Ectodermal cell (in vitro differentiated cells): ENCODE results near the gene GLTP.
"Not testable (repeated sequence)": the region's sequence is repeated elsewhere in the genome, so short reads cannot be mapped to it uniquely, and the experiment has no call there.

ENCODE experiments used
- H3K27ac ChIP-seq: 2 replicates; pipeline ENCODE4 v1.7.0; 2013; ENCODE audit warnings: mild to moderate bottlenecking, low read depth, low read length; ENCODE audit not compliant: insufficient read depth, poor library complexity, severe bottlenecking
- H3K27me3 ChIP-seq: 2 replicates; pipeline ENCODE4 v1.7.0; 2013; ENCODE audit warnings: mild to moderate bottlenecking, low read length; ENCODE audit not compliant: insufficient read depth, control insufficient read depth, poor library complexity, severe bottlenecking
- H3K36me3 ChIP-seq: one replicate; pipeline ENCODE4 v1.7.0; 2013; ENCODE audit warnings: low read length; ENCODE audit not compliant: control insufficient read depth, insufficient read depth
- H3K4me1 ChIP-seq: one replicate; pipeline ENCODE4 v1.7.0; 2013; ENCODE audit warnings: low read length; ENCODE audit not compliant: control insufficient read depth, insufficient read depth
- H3K4me3 ChIP-seq: 2 replicates; pipeline ENCODE4 v1.7.0; 2013; ENCODE audit warnings: low read depth, low read length, control low read depth; ENCODE audit not compliant: insufficient read depth
- H3K9me3 ChIP-seq: 2 replicates; pipeline ENCODE4 v1.7.0; 2013; ENCODE audit warnings: mild to moderate bottlenecking, low read length, moderate library complexity; ENCODE audit not compliant: control insufficient read depth
- WGBS, 2 experiments: methylation state at CpG; one replicate each; pipeline ENCODE4 v1.1.7; 2013; ENCODE audit warnings: missing lambda C conversion rate in 2 of 2; 5-methylcytosine and 5-hydroxymethylcytosine counted together

Gene GLTP

GRCh38 chr12:109863847-109864712, 16.3 kb downstream of the GLTP start:
- Histone ChIP-seq H3K36me3 (no peaks in the 10 kb centered on the region), H3K4me1 (no peaks in the 10 kb centered on the region), H3K4me3 (no peak overlapping the region), H3K27ac (no peak overlapping the region), H3K27me3 (no peaks in the 10 kb centered on the region), H3K9me3 (no peaks in the 10 kb centered on the region)
- WGBS, 2 experiments: 81 to 82% methylated on average over 9 of the region's 9 CpGs

DNA sequence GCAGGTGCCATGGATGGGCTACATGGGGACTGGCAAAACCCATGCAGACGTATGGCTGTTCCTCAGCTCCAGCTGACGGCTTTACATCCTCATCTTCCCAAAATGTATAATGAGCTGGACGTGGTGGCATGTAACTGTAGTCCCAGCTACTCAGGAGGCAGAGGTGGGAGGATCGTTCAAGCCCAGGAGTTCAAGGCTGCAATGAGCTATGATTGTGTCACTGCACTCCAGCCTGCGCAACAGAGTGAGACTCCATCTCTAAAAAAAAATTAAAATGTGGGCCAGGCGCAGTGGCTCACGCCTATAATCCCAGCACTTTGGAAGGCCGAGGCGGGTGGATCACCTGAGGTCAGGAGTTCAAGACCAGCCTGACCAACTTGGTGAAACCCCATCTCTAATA, 17.9 kb downstream of the GLTP start:
- not testable (repeated sequence) for H3K27ac ChIP-seq, H3K4me1 ChIP-seq, H3K4me3 ChIP-seq, H3K36me3 ChIP-seq, H3K27me3 ChIP-seq, H3K9me3 ChIP-seq
- 91% methylated on average over 9 of the region's 9 CpGs for WGBS, 2 experiments

DNA sequence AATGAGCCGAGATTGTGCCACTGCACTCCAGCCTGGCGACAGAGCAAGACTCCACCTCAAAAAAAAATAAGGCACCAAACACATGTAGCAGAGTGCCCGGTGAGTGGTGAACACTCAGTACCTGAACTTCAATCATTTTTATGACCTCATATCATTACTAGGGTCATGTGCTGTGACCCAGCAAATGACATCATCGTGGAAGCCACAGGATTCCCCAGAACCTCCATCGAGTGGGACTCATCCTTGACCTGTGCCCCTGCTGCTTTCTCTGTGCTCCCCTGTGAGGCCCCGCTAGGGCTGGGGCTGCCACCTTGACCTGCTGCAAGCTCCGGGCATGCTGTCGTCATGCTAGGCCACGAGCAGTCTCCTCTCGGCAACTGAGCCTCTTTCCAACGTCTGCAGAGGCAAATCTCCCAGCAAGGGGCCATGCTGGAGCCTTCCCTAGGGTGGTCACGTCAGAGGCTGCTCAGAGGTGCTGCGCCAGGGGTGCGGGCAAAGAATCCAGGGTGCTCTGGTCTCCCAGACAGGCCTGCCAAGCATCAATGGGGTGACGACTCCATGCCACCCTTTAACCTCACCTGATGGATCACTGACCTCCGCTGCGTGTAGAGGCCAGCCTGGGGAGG, 18.5 kb downstream of the GLTP start:
- 92 to 94% methylated on average over 17 of the region's 17 CpGs for WGBS, 2 experiments
- H3K27ac ChIP-seq: no peak overlapping the region
- H3K36me3 ChIP-seq: no peaks in the 10 kb centered on the region
- H3K9me3 ChIP-seq: no peaks in the 10 kb centered on the region
- no peaks in the 10 kb centered on the region for H3K27me3 ChIP-seq
- H3K4me1 ChIP-seq: no peaks in the 10 kb centered on the region
- H3K4me3 ChIP-seq: no peak overlapping the region

- Histone ChIP-seq H3K4me3 (no peak overlapping the region), H3K9me3 (no peaks in the 10 kb centered on the region), H3K4me1 (no peaks in the 10 kb centered on the region), H3K27ac (no peak overlapping the region), H3K27me3 (no peaks in the 10 kb centered on the region), H3K36me3 (no peaks in the 10 kb centered on the region)
- 95 to 96% methylated on average over 5 of the region's 5 CpGs for WGBS, 2 experiments
Observed at GRCh38 chr12:109860977-109861376, 19.4 kb downstream of the GLTP start.

- Histone ChIP-seq H3K9me3 (no peaks in the 10 kb centered on the region), H3K4me1 (no peaks in the 10 kb centered on the region), H3K27ac (no peak overlapping the region), H3K36me3 (no peaks in the 10 kb centered on the region), H3K4me3 (no peak overlapping the region), H3K27me3 (no peaks in the 10 kb centered on the region)
- WGBS, 2 experiments: 93 to 94% methylated on average over 5 of the region's 5 CpGs
Observed at GRCh38 chr12:109858764-109859163, 21.6 kb downstream of the GLTP start.

- 96% methylated on average over 6 of the region's 6 CpGs for WGBS, 2 experiments
- Histone ChIP-seq H3K27me3 (no peaks in the 10 kb centered on the region), H3K27ac (no peak overlapping the region), H3K36me3 (no peaks in the 10 kb centered on the region), H3K4me1 (no peaks in the 10 kb centered on the region), H3K9me3 (no peaks in the 10 kb centered on the region), H3K4me3 (no peak overlapping the region)
Observed at GRCh38 chr12:109857715-109858114, 22.6 kb downstream of the GLTP start.

- Histone ChIP-seq H3K4me1 (no peaks in the 10 kb centered on the region), H3K9me3 (no peaks in the 10 kb centered on the region), H3K27ac (no peak overlapping the region), H3K36me3 (no peaks in the 10 kb centered on the region), H3K4me3 (no peak overlapping the region), H3K27me3 (no peaks in the 10 kb centered on the region)
- WGBS, 2 experiments: 93 to 94% methylated on average over 14 of the region's 14 CpGs
Observed at GRCh38 chr12:109855377-109855776, 25.0 kb downstream of the GLTP start.

GRCh38 chr12:109850518-109850917, 29.8 kb downstream of the GLTP start:
- H3K4me3 ChIP-seq, H3K9me3 ChIP-seq, H3K27me3 ChIP-seq, H3K4me1 ChIP-seq, H3K36me3 ChIP-seq, H3K27ac ChIP-seq: not testable (repeated sequence)
- 89 to 91% methylated on average over 5 to 6 of the region's 6 CpGs for WGBS, 2 experiments

DNA sequence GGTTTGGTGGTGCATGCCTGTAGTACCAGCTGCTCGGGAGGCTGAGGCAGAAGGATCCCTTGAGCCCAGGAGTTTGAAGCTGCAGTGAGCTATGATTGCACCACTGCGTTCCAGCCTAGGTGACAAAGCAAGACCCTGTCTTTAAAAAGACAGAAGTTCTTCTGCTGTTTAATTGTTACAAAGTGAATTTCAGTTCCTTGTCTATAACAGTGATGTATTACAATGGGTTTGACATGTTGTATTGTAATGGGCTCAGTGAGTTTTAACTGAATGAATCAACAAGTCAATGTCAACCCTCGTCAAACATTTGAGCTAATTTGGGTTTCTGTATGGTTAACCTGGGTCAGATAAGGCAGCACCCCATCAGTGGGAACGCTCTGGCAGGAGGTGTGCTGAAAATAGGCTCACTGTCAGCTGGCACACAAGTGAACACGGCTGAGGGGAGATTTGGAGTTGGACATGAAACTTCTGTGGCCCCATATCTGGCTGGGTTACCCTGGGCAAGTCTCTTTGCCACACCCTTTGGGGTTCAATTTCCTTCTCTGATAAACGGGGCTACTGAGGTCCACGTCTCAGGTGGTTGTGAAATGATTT, 33.1 kb downstream of the GLTP start:
- Histone ChIP-seq H3K4me1 (no peaks in the 10 kb centered on the region), H3K9me3 (no peaks in the 10 kb centered on the region), H3K36me3 (no peaks in the 10 kb centered on the region), H3K27ac (no peak overlapping the region), H3K27me3 (no peaks in the 10 kb centered on the region), H3K4me3 (no peak overlapping the region)
- WGBS, 2 experiments: 85% methylated on average over 7 of the region's 7 CpGs

DNA sequence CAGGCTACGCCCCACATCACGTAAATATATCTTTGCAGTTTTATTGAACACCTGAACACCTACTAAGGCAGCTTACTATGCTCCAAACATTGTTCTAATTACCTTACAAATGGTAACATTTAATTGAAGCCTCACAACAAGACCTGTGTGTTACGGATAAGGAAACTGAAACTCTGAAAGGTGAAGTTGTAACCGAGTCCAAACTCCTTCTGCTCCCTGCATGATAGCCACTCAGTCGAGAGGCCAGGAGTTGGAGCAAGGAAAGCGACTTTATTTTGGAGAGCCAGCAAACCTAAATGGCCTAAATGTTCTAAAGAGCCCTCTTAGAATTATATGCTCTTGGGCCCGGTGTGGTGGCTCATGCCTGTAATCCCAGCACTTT, 34.5 kb downstream of the GLTP start:
- no peaks in the 10 kb centered on the region for H3K36me3 ChIP-seq
- H3K4me3 ChIP-seq: no peak overlapping the region
- no peaks in the 10 kb centered on the region for H3K4me1 ChIP-seq
- H3K27me3 ChIP-seq: no peaks in the 10 kb centered on the region
- H3K27ac ChIP-seq: no peak overlapping the region
- WGBS, 2 experiments: 93 to 95% methylated on average over 7 of the region's 7 CpGs
- H3K9me3 ChIP-seq: no peaks in the 10 kb centered on the region
